Caco-2 (cell line): Measurements from ENCODE around the gene GRXCR2. TPM values are rescaled to one million over a fixed set of nuclear protein-coding genes. Genes with fewer than 3 reads are reported as not detected.

ENCODE experiments used
- BruUV-seq: library from RNA; stranded (reverse); fragments of 400-500 nt; replicated peaks from 2 replicates; lab custom pipeline; 2021; lab: Mats Ljungman, UMichigan
- CTCF ChIA-PET: fragments of 300-600 bp; sonication (Branson Sonifier 250); formaldehyde crosslinking; loops from one replicate; lab custom pipeline; 2022; ENCODE audit warnings: antibody characterized with exemption; lab: Charles Lee
- POLR2A ChIA-PET: fragments of 300-600 bp; sonication (Branson Sonifier 250); formaldehyde crosslinking; loops from one replicate; lab custom pipeline; 2022; ENCODE audit warnings: antibody characterized with exemption; lab: Charles Lee
- DNase-seq, 2 experiments: peaks; one replicate each; pipeline versions ENCODE4 v3.0.0 to v3.0.0-alpha.2; 2020 to 2022
- H3K27me3 ChIP-seq: replicated peaks from 2 replicates; pipeline ENCODE4 v1.6.0; 2011; ENCODE audit warnings: low read length; ENCODE audit not compliant: control insufficient read depth, insufficient read depth
- H3K36me3 ChIP-seq: 2 replicates; pipeline ENCODE4 v1.5.1; 2011; ENCODE audit warnings: low read length; ENCODE audit not compliant: control insufficient read depth, insufficient read depth
- H3K4me1 ChIP-seq: fragments of 250-450 bp; sonication (Bioruptor Pico); 2 replicates; pipeline ENCODE4 v1.5.1; 2020; ENCODE audit warnings: mild to moderate bottlenecking
- H3K4me3 ChIP-seq: 2 replicates; pipeline ENCODE4 v1.5.1; 2011; ENCODE audit warnings: low read depth, mild to moderate bottlenecking, control low read depth, low read length
- H3K9me3 ChIP-seq: fragments of 250-450 bp; sonication (Bioruptor Pico); 2 replicates; pipeline ENCODE4 v1.5.1; 2020; ENCODE audit warnings: mild to moderate bottlenecking, moderate library complexity
- H3K27ac Mint-ChIP-seq: one replicate; pipeline ENCODE4 v1.8.0; 2022; ENCODE audit warnings: mixed read lengths; ENCODE audit not compliant: unreplicated experiment
- H3K27me3 Mint-ChIP-seq: one replicate; pipeline ENCODE4 v1.8.0; 2022; ENCODE audit warnings: mixed read lengths; ENCODE audit not compliant: insufficient read depth, unreplicated experiment
- H3K36me3 Mint-ChIP-seq: one replicate; pipeline ENCODE4 v1.8.0; 2022; ENCODE audit warnings: mild to moderate bottlenecking, mixed read lengths; ENCODE audit not compliant: insufficient read depth, unreplicated experiment
- H3K4me1 Mint-ChIP-seq: one replicate; pipeline ENCODE4 v1.8.0; 2022; ENCODE audit warnings: low read depth, mixed read lengths; ENCODE audit not compliant: unreplicated experiment
- H3K4me3 Mint-ChIP-seq: one replicate; pipeline ENCODE4 v1.8.0; 2022; ENCODE audit warnings: mild to moderate bottlenecking, moderate library complexity, mixed read lengths; ENCODE audit not compliant: unreplicated experiment
- H3K9me3 Mint-ChIP-seq: one replicate; pipeline ENCODE4 v1.8.0; 2022; ENCODE audit warnings: mixed read lengths; ENCODE audit not compliant: unreplicated experiment
- intact Hi-C: fragments of 100-400 bp; cut with micrococcal nuclease; formaldehyde crosslinking; loops from one replicate; pipeline ENCODE4 v1.10.0; 2022; ENCODE audit not compliant: unreplicated experiment
- total RNA-seq: library from RNA; stranded (reverse); gene quantifications from 2 replicates; pipeline ENCODE4 v1.2.3, GENCODE V29; 2022
- TF ChIP-seq, protein P1 (sequence below), 2 experiments: fragments of 200-600 bp in 1 of 2; IDR thresholded peaks; 1 replicate in 1 of 2; 2 replicates in 1 of 2; pipeline versions ENCODE4 v1.5.1 to v1.8.0; 2011 to 2022; ENCODE audit warnings: antibody characterized with exemption in 1 of 2, control low read depth in 1 of 2, inconsistent platforms in 1 of 2, low read depth in 1 of 2, low read length in 1 of 2, mild to moderate bottlenecking in 1 of 2, moderate library complexity in 1 of 2; ENCODE audit not compliant: insufficient read depth in 1 of 2, severe bottlenecking in 1 of 2, unreplicated experiment in 1 of 2

Gene GRXCR2
- total RNA-seq, 1 experiment from 2014 or later: not detected

DNA sequence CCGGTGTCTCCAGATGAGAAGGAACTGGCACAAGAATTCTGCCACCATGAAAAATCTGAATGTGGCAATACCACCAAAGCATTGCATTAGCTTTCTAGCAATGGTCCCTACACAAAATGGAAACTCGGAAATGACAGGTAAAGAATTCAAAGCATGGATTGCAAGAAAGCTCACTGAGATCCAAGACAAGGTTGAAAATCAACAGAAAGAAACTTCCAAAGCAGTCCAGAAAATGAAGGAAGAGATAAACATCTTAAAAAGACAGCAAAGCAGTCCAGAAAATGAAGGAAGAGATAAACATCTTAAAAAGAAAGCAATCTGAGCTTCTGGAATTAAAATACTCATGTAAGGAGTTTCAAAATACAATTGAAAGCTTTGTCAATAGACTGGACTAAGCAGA, 16.8 kb upstream of the GRXCR2 start:
- H3K27me3 ChIP-seq: no peaks in the 10 kb centered on the region
- Mint-ChIP-seq H3K4me1 (no peaks in the 10 kb centered on the region), H3K27me3 (no peaks in the 10 kb centered on the region), H3K9me3 (peaks cover 8% of the 10 kb centered on the region), H3K4me3 (no peak overlapping the region), H3K27ac (no peak overlapping the region), H3K36me3 (no peaks in the 10 kb centered on the region)
- no peak overlapping the region for H3K4me3 ChIP-seq
- H3K9me3 ChIP-seq: peaks cover 4% of the 10 kb centered on the region; the same call in 1 of the 2 replicates
- ChIA-PET POLR2A (no interaction called here), CTCF (no interaction called here)
- intact Hi-C loops: loop anchor here (5.0 kb wide), 1 partner anchor 192 kb away; no protein-coding TSS in a partner anchor
- DNase-seq: no peak
- no peaks in the 10 kb centered on the region for H3K4me1 ChIP-seq
- H3K36me3 ChIP-seq: no peaks in the 10 kb centered on the region
- TF ChIP-seq, protein P1, sequence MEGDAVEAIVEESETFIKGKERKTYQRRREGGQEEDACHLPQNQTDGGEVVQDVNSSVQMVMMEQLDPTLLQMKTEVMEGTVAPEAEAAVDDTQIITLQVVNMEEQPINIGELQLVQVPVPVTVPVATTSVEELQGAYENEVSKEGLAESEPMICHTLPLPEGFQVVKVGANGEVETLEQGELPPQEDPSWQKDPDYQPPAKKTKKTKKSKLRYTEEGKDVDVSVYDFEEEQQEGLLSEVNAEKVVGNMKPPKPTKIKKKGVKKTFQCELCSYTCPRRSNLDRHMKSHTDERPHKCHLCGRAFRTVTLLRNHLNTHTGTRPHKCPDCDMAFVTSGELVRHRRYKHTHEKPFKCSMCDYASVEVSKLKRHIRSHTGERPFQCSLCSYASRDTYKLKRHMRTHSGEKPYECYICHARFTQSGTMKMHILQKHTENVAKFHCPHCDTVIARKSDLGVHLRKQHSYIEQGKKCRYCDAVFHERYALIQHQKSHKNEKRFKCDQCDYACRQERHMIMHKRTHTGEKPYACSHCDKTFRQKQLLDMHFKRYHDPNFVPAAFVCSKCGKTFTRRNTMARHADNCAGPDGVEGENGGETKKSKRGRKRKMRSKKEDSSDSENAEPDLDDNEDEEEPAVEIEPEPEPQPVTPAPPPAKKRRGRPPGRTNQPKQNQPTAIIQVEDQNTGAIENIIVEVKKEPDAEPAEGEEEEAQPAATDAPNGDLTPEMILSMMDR (IDR thresholded peaks at IDR 0.05; ENCODE audit: insufficient read depth in 1 of 2, low read depth in 1 of 2, low read length in 1 of 2, severe bottlenecking in 1 of 2, unreplicated experiment in 1 of 2): no peak
- BruUV-seq: no TSS peak

DNA sequence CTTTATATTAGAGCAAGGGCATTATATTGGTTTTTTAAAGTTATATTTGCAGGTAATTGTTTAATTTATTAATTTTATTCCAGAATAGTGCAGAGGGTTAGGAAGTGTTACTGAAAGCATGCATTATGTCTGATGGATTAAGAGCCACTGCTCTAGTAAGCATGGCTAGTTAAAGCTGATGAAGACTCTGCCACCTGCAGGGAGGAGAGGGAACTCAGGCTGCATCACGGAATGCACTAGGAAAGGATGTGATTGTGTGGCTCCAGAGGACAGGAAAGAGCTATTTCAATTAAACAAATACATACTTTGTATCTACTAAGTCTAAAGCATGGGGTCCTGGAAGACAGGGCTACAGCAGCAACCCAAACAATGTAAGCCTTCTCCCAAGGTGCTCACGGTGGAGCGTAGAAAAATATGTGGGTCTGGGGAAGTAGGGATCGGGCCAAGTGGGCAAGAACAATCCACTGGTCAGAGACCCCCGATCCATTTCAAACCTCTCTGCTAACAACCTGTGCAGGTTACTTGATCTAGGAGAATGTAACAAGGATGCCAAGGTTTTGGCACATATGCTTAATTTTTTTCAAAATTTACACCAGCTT, 15.3 kb upstream of the GRXCR2 start:
- BruUV-seq: no TSS peak
- no peaks in the 10 kb centered on the region for H3K36me3 ChIP-seq
- Mint-ChIP-seq H3K27me3 (no peaks in the 10 kb centered on the region), H3K36me3 (no peaks in the 10 kb centered on the region), H3K4me1 (no peaks in the 10 kb centered on the region), H3K9me3 (peaks cover 8% of the 10 kb centered on the region), H3K4me3 (no peak overlapping the region), H3K27ac (no peak overlapping the region)
- ChIA-PET POLR2A (no interaction called here), CTCF (interaction anchor here (0.5 to 1.9 kb wide), 13 partner anchors 13 to 1450 kb away, joined by 3 to 10 read pairs (median 4); partner anchors contain the start of gene PRELID2)
- peak; percentile 69 to 70 for DNase-seq
- intact Hi-C loops: loop anchor here (1.0 to 5.0 kb wide), 4 partner anchors 34 to 207 kb away; partner anchors contain the start of gene PRELID2
- H3K9me3 ChIP-seq: peaks cover 4% of the 10 kb centered on the region; the same call in 1 of the 2 replicates
- H3K27me3 ChIP-seq: no peaks in the 10 kb centered on the region
- TF ChIP-seq, protein P1 (IDR thresholded peaks at IDR 0.05; ENCODE audit: insufficient read depth in 1 of 2, low read depth in 1 of 2, low read length in 1 of 2, severe bottlenecking in 1 of 2, unreplicated experiment in 1 of 2): peak; percentile 75 to 93
- H3K4me3 ChIP-seq: no peak overlapping the region
- no peaks in the 10 kb centered on the region for H3K4me1 ChIP-seq

DNA sequence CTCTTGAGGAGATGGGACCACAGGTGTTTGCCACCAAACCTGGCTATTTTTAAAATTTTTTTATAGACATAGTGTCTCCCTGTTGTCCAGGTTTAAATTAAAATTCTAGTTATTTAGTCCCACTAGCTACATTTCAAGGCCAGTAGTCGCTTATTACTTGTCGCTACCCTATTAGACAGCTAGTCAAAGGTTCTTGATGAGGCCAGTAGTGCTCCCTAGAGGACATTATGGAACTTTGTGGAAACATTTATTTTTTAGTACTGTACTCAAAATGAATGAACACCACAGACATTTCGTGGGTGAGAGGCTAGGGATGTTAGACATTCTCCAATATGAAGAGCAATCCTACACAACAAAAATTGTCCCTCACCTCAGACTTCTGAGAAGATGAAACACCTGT, 14.4 kb upstream of the GRXCR2 start:
- TF ChIP-seq, protein P1 (IDR thresholded peaks at IDR 0.05; ENCODE audit: insufficient read depth in 1 of 2, low read depth in 1 of 2, low read length in 1 of 2, severe bottlenecking in 1 of 2, unreplicated experiment in 1 of 2): peak in 1 of 2 experiments; percentile 19
- Mint-ChIP-seq H3K27ac (no peak overlapping the region), H3K4me1 (no peaks in the 10 kb centered on the region), H3K9me3 (peaks cover 8% of the 10 kb centered on the region), H3K36me3 (no peaks in the 10 kb centered on the region), H3K27me3 (no peaks in the 10 kb centered on the region), H3K4me3 (no peak overlapping the region)
- intact Hi-C loops: loop anchor here (5.0 kb wide), 1 partner anchor 190 kb away; no protein-coding TSS in a partner anchor
- CTCF ChIA-PET: interaction anchor here (0.6 to 1.9 kb wide), 5 partner anchors 33 to 154 kb away, joined by 3 to 10 read pairs (median 5); partner anchors contain the start of gene PRELID2
- H3K4me3 ChIP-seq: no peak overlapping the region
- no peaks in the 10 kb centered on the region for H3K4me1 ChIP-seq
- POLR2A ChIA-PET: interaction anchor here (0.5 kb wide), 1 partner anchor 184 kb away, joined by 3 read pairs; no protein-coding TSS in a partner anchor
- DNase-seq: no peak
- peaks cover 4% of the 10 kb centered on the region; the same call in 1 of the 2 replicates for H3K9me3 ChIP-seq
- no peaks in the 10 kb centered on the region for H3K27me3 ChIP-seq
- BruUV-seq: no TSS peak
- no peaks in the 10 kb centered on the region for H3K36me3 ChIP-seq
